NT2/D1 (cell line): ENCODE measurements around the gene SLC6A17.

Source experiments
- DNase-seq: peaks from one replicate; pipeline ENCODE4 v3.0.0-alpha.2; 2011; ENCODE audit warnings: low read depth, low spot score
- H3K27me3 ChIP-seq: 2 replicates; pipeline ENCODE4 v1.6.0; 2011; ENCODE audit warnings: mild to moderate bottlenecking; ENCODE audit not compliant: insufficient read length, insufficient read depth
- H3K36me3 ChIP-seq: 2 replicates; pipeline ENCODE4 v1.6.1; 2011; ENCODE audit warnings: mild to moderate bottlenecking, low read length, mixed read lengths; ENCODE audit not compliant: insufficient read depth, insufficient read length
- H3K4me1 ChIP-seq: 2 replicates; pipeline ENCODE4 v1.5.1; 2011; ENCODE audit not compliant: insufficient read depth, insufficient read length
- H3K4me3 ChIP-seq: 2 replicates; pipeline ENCODE4 v1.5.1; 2011; ENCODE audit warnings: low read depth; ENCODE audit not compliant: insufficient read length
- H3K9ac ChIP-seq: 2 replicates; pipeline ENCODE4 v1.6.0; 2011; ENCODE audit warnings: low read depth; ENCODE audit not compliant: insufficient read length
- H3K9me3 ChIP-seq: 2 replicates; pipeline ENCODE4 v1.5.1; 2011; ENCODE audit warnings: mild to moderate bottlenecking, low read length; ENCODE audit not compliant: insufficient read depth
- SUZ12 ChIP-seq: IDR thresholded peaks from 2 replicates; pipeline ENCODE4 v1.6.1; 2011; ENCODE audit not compliant: insufficient read length, insufficient read depth; ENCODE audit errors: extremely low read depth
- YY1 ChIP-seq: IDR thresholded peaks from 2 replicates; pipeline ENCODE4 v1.6.1; 2011; ENCODE audit not compliant: insufficient read length, insufficient read depth
- ZNF274 ChIP-seq: IDR thresholded peaks from 2 replicates; pipeline ENCODE4 v1.6.1; 2011; ENCODE audit warnings: mild to moderate bottlenecking, low read depth, low read length

The SLC6A17 gene

GRCh38 chr1:110235181-110235833 lies 85.0 kb downstream of the SLC6A17 start:
- TF ChIP-seq ZNF274 (no peak), YY1 (no peak), SUZ12 (no peak)
- peaks cover 21% of the 10 kb centered on the region for H3K36me3 ChIP-seq

GRCh38 chr1:110235834-110236682 lies 85.8 kb downstream of the SLC6A17 start:
- peaks cover 19% of the 10 kb centered on the region for H3K36me3 ChIP-seq
- peaks cover 18% of the 10 kb centered on the region for H3K4me1 ChIP-seq
- TF ChIP-seq SUZ12, result no peak
- TF ChIP-seq YY1, result no peak
- no peak for TF ChIP-seq ZNF274
- no peak overlapping the region for H3K4me3 ChIP-seq
- DNase-seq, result no peak
- H3K27me3 ChIP-seq, result no peaks in the 10 kb centered on the region
- H3K9me3 ChIP-seq, result peaks cover 19% of the 10 kb centered on the region; the same call in 1 of the 2 replicates
- H3K9ac ChIP-seq, result no peak overlapping the region

More at GRCh38 chr1:110235181-110235833, 85.0 kb downstream of the SLC6A17 start:
- H3K27me3 ChIP-seq, result no peaks in the 10 kb centered on the region
- H3K4me1 ChIP-seq, result peaks cover 17% of the 10 kb centered on the region
- H3K9ac ChIP-seq, result no peak overlapping the region
- H3K4me3 ChIP-seq, result no peak overlapping the region
- DNase-seq, result no peak
- peaks cover 19% of the 10 kb centered on the region; the same call in 1 of the 2 replicates for H3K9me3 ChIP-seq

GRCh38 chr1:110237386-110238152 lies 87.3 kb downstream of the SLC6A17 start:
- no peak overlapping the region for H3K4me3 ChIP-seq
- H3K36me3 ChIP-seq, result peaks cover 7% of the 10 kb centered on the region
- DNase-seq, result no peak
- H3K9me3 ChIP-seq, result peaks cover 8% of the 10 kb centered on the region; the same call in 1 of the 2 replicates
- H3K4me1 ChIP-seq, result peaks cover 23% of the 10 kb centered on the region
- no peak overlapping the region for H3K9ac ChIP-seq
- no peaks in the 10 kb centered on the region for H3K27me3 ChIP-seq
- TF ChIP-seq SUZ12 (no peak), YY1 (no peak), ZNF274 (no peak)

- TF ChIP-seq ZNF274 (no peak), YY1 (no peak), SUZ12 (no peak)
- H3K9me3 ChIP-seq, result no peaks in the 10 kb centered on the region
- no peak overlapping the region for H3K9ac ChIP-seq
- peaks cover 6% of the 10 kb centered on the region for H3K27me3 ChIP-seq
- peaks cover 26% of the 10 kb centered on the region for H3K4me1 ChIP-seq
- H3K36me3 ChIP-seq, result no peaks in the 10 kb centered on the region
- no peak overlapping the region for H3K4me3 ChIP-seq
- no peak for DNase-seq
Measured at GRCh38 chr1:110239441-110240430, 89.4 kb downstream of the SLC6A17 start.

- Histone ChIP-seq H3K9me3 (no peaks in the 10 kb centered on the region), H3K4me3 (no peak overlapping the region), H3K4me1 (peaks cover 22% of the 10 kb centered on the region), H3K27me3 (peaks cover 15% of the 10 kb centered on the region), H3K36me3 (no peaks in the 10 kb centered on the region), H3K9ac (no peak overlapping the region)
- no peak for DNase-seq
- TF ChIP-seq YY1 (no peak), SUZ12 (no peak), ZNF274 (no peak)
Measured at GRCh38 chr1:110240476-110241210, 90.3 kb downstream of the SLC6A17 start.

- Histone ChIP-seq H3K4me3 (no peak overlapping the region), H3K9me3 (no peaks in the 10 kb centered on the region), H3K27me3 (peaks cover 20% of the 10 kb centered on the region), H3K9ac (no peak overlapping the region), H3K4me1 (peaks cover 19% of the 10 kb centered on the region), H3K36me3 (no peaks in the 10 kb centered on the region)
- no peak for TF ChIP-seq ZNF274
- no peak for TF ChIP-seq SUZ12
- TF ChIP-seq YY1, result no peak
- no peak for DNase-seq
Measured at GRCh38 chr1:110241516-110241915, 91.2 kb downstream of the SLC6A17 start.
